Measurements from ENCODE around the gene IQGAP2. TPM values are rescaled to one million over a fixed set of nuclear protein-coding genes. Genes with fewer than 3 reads are reported as not detected.

Gene IQGAP2
- total RNA-seq, 1 experiment from 2014 or later, result 0.59 TPM

DNA sequence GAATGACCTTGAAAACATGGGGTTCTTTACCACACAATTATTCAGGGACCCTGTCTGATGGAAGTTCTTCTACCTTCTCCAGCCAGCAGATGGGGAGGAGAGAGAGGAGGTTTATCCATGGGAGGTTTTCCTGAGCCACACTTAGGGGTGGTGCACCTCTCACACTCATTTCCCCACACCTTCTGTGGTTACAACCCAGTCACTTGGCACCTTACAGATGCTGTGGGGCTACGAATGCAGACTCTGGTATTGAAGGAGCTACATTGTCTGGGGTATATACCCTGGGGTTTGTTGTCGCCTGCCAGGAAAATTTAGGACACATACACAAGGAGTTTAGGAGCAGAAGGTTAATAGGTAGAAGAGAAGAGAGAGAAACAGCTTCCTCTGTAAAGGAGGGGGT, 152.6 kb downstream of the IQGAP2 start:
- POLR2A ChIA-PET, result no interaction called here
- CTCF ChIA-PET, result no interaction called here

GRCh38 chr5:76556511-76557221, 153.6 kb downstream of the IQGAP2 start:
- Histone ChIP-seq H3K27ac (ENCODE audit: low read length) (no peak overlapping the region), H3K36me3 (ENCODE audit: control insufficient read depth, insufficient read depth, low read length) (no peaks in the 10 kb centered on the region), H3K27me3 (ENCODE audit: control insufficient read depth, insufficient read depth, low read length) (peaks cover 10% of the 10 kb centered on the region), H3K4me3 (ENCODE audit: low read depth in 2 of 2, low read length in 2 of 2) (no peak overlapping the region), H3K9me3 (ENCODE audit: control insufficient read depth, insufficient read depth, low read depth, low read length) (no peaks in the 10 kb centered on the region), H3K4me1 (ENCODE audit: control insufficient read depth, insufficient read depth, low read length) (no peaks in the 10 kb centered on the region)
- ChIA-PET POLR2A (no interaction called here), CTCF (no interaction called here)
- no peak for ATAC-seq
- in situ Hi-C loops (cut with HindIII; ENCODE audit: low pct_unique_long_range_greater_than_20kb, low sequenced_read_pairs), result no loop called here
- no peak for DNase-seq (ENCODE audit: low read depth, low spot score)
- BruUV-seq (replicated peaks), result no TSS peak
- intact Hi-C loops (cut with micrococcal nuclease; ENCODE audit: unreplicated experiment), result no loop called here
- TF ChIP-seq TCF7L2 (IDR thresholded peaks at IDR 0.05; ENCODE audit: low read depth, low read length) (no peak), REST (IDR thresholded peaks at IDR 0.05; ENCODE audit: insufficient read depth in 1 of 2, low read depth in 2 of 2, low read length in 1 of 2) (no peak), SIN3A (IDR thresholded peaks at IDR 0.05; ENCODE audit: borderline replicate concordance, insufficient read depth, low read depth, low read length) (no peak), POLR2AphosphoS5 (IDR thresholded peaks at IDR 0.05; ENCODE audit: low read depth, low read length) (no peak)
- TF ChIP-seq, protein P1, sequence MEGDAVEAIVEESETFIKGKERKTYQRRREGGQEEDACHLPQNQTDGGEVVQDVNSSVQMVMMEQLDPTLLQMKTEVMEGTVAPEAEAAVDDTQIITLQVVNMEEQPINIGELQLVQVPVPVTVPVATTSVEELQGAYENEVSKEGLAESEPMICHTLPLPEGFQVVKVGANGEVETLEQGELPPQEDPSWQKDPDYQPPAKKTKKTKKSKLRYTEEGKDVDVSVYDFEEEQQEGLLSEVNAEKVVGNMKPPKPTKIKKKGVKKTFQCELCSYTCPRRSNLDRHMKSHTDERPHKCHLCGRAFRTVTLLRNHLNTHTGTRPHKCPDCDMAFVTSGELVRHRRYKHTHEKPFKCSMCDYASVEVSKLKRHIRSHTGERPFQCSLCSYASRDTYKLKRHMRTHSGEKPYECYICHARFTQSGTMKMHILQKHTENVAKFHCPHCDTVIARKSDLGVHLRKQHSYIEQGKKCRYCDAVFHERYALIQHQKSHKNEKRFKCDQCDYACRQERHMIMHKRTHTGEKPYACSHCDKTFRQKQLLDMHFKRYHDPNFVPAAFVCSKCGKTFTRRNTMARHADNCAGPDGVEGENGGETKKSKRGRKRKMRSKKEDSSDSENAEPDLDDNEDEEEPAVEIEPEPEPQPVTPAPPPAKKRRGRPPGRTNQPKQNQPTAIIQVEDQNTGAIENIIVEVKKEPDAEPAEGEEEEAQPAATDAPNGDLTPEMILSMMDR (IDR thresholded peaks at IDR 0.05), result no peak

More for the DNA sequence above, 152.6 kb downstream of the IQGAP2 start:
- no peak overlapping the region for H3K4me3 ChIP-seq (ENCODE audit: low read depth in 2 of 2, low read length in 2 of 2)
- in situ Hi-C loops (cut with HindIII; ENCODE audit: low pct_unique_long_range_greater_than_20kb, low sequenced_read_pairs) (no loop called here), intact Hi-C loops (cut with micrococcal nuclease; ENCODE audit: unreplicated experiment) (no loop called here)
- H3K27ac ChIP-seq (ENCODE audit: low read length), result no peak overlapping the region
- no peak for DNase-seq (ENCODE audit: low read depth, low spot score)
- no TSS peak for BruUV-seq (replicated peaks)
- no peak for ATAC-seq
- no peaks in the 10 kb centered on the region for H3K36me3 ChIP-seq (ENCODE audit: control insufficient read depth, insufficient read depth, low read length)
- no peaks in the 10 kb centered on the region for H3K9me3 ChIP-seq (ENCODE audit: control insufficient read depth, insufficient read depth, low read depth, low read length)
- TF ChIP-seq, protein P1 (IDR thresholded peaks at IDR 0.05), result no peak
- TF ChIP-seq POLR2AphosphoS5 (IDR thresholded peaks at IDR 0.05; ENCODE audit: low read depth, low read length), result no peak
- TF ChIP-seq REST (IDR thresholded peaks at IDR 0.05; ENCODE audit: insufficient read depth in 1 of 2, low read depth in 2 of 2, low read length in 1 of 2), result no peak
- H3K4me1 ChIP-seq (ENCODE audit: control insufficient read depth, insufficient read depth, low read length), result no peaks in the 10 kb centered on the region
- peaks cover 10% of the 10 kb centered on the region; the same call in 1 of the 2 replicates for H3K27me3 ChIP-seq (ENCODE audit: control insufficient read depth, insufficient read depth, low read length)
